Measurements from ENCODE around the gene RALGDS. TPM values are rescaled to one million over a fixed set of nuclear protein-coding genes. Genes with fewer than 3 reads are reported as not detected.

The RALGDS gene
- total and polyA plus RNA-seq, 2 of the 4 experiments (the other 2 are of a cell fraction) = 13.1 to 36.9 TPM

DNA sequence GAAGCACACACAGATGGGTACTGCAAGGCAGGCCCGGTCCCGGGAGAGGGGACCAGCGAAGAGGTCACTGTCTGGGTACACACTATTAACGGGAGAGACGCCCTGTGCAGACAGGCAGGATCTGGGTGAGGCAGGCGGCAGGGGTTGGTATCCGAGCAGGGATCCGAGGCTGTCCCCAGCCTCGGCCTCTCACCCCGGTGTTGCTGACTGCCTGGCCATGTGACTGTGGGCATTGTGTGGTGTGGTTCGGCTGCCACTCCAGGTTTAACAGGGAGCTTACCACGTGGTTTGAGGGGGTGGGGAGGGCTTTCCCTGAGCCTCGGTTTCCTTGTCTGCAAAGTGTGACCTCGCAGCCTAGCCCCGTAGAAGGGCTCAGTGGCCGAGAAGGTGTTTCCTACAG, 11.1 kb upstream of the RALGDS start:
- dilution Hi-C loops (cut with HindIII; ENCODE audit: low sequenced_read_pairs, unreplicated experiment) = no loop called here
- H3K56ac ChIP-seq (ENCODE audit: extremely low read depth, insufficient read depth, low read length) = no peak overlapping the region
- H2BK15ac ChIP-seq (ENCODE audit: low read depth, low read length) = no peak overlapping the region
- no peak overlapping the region for H4K8ac ChIP-seq (ENCODE audit: low read depth in 2 of 2, low read length in 2 of 2)
- no peak overlapping the region for H3K14ac ChIP-seq (replicated peaks; ENCODE audit: low read depth, low read length)
- peaks cover 31% of the 10 kb centered on the region for H3K4me1 ChIP-seq (ENCODE audit: control insufficient read depth, insufficient read depth, low read length)
- no peak overlapping the region for H3K23ac ChIP-seq (ENCODE audit: low read depth, low read length)
- no TSS peak for BruUV-seq (replicated peaks)
- peaks cover 2% of the 10 kb centered on the region; the same call in 1 of the 2 replicates for H3K36me3 ChIP-seq (ENCODE audit: control insufficient read depth, insufficient read depth, low read length)
- DNase-seq (no peak), ATAC-seq (ENCODE audit: low read depth) (no peak)
- H3K4me3 ChIP-seq (ENCODE audit: insufficient read depth, low read depth, low read length) = no peak overlapping the region
- H2BK5ac ChIP-seq (ENCODE audit: low read depth, low read length, poor library complexity, severe bottlenecking) = no peak overlapping the region
- H3K9me1 ChIP-seq (ENCODE audit: insufficient read depth, low read length) = peaks cover 19% of the 10 kb centered on the region; the same call in 1 of the 2 replicates
- CTCF ChIA-PET = interaction anchor here (2.0 kb wide), 1 partner anchor 12 kb away, joined by 20 read pairs; no protein-coding TSS in a partner anchor
- H4K5ac ChIP-seq (ENCODE audit: low read depth, low read length) = no peak overlapping the region
- no peak overlapping the region for H2BK20ac ChIP-seq (ENCODE audit: low read depth, low read length)
- H3K79me1 ChIP-seq (ENCODE audit: low read depth in 1 of 2, low read length in 2 of 2) = peaks cover 15 to 45% of the 10 kb centered on the region in 2 experiments; a peak in 3 of 4 replicates
- TF ChIP-seq FOS (IDR thresholded peaks at IDR 0.05; ENCODE audit: low read depth, low read length) = no peak
- TF ChIP-seq, protein P1, sequence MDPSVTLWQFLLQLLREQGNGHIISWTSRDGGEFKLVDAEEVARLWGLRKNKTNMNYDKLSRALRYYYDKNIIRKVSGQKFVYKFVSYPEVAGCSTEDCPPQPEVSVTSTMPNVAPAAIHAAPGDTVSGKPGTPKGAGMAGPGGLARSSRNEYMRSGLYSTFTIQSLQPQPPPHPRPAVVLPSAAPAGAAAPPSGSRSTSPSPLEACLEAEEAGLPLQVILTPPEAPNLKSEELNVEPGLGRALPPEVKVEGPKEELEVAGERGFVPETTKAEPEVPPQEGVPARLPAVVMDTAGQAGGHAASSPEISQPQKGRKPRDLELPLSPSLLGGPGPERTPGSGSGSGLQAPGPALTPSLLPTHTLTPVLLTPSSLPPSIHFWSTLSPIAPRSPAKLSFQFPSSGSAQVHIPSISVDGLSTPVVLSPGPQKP (IDR thresholded peaks at IDR 0.05; ENCODE audit: borderline replicate concordance, low read depth, low read length) = no peak
- no peak for TF ChIP-seq CHD1 (IDR thresholded peaks at IDR 0.05; ENCODE audit: low read depth, low read length)
- no peak for TF ChIP-seq MXI1 (IDR thresholded peaks at IDR 0.05; ENCODE audit: borderline replicate concordance, low read depth, low read length)
- no peak for TF ChIP-seq CEBPB (IDR thresholded peaks at IDR 0.05; ENCODE audit: low read depth, low read length)
- no peak for TF ChIP-seq RAD21 (IDR thresholded peaks at IDR 0.05; ENCODE audit: low read length)
- TF ChIP-seq, protein P2, sequence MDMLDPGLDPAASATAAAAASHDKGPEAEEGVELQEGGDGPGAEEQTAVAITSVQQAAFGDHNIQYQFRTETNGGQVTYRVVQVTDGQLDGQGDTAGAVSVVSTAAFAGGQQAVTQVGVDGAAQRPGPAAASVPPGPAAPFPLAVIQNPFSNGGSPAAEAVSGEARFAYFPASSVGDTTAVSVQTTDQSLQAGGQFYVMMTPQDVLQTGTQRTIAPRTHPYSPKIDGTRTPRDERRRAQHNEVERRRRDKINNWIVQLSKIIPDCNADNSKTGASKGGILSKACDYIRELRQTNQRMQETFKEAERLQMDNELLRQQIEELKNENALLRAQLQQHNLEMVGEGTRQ (IDR thresholded peaks at IDR 0.05; ENCODE audit: low read depth, low read length) = no peak
- TF ChIP-seq MAFK (IDR thresholded peaks at IDR 0.05; ENCODE audit: low read depth, low read length) = no peak
- no peak for TF ChIP-seq MAZ (IDR thresholded peaks at IDR 0.05; ENCODE audit: borderline replicate concordance, low read depth, low read length)
- no peak for TF ChIP-seq CTCF (conservative IDR thresholded peaks at IDR 0.05; ENCODE audit: low read depth, low read length)
- TF ChIP-seq SMC3 (IDR thresholded peaks at IDR 0.05; ENCODE audit: low read depth, low read length) = no peak
- TF ChIP-seq BHLHE40 (IDR thresholded peaks at IDR 0.05; ENCODE audit: low read depth, low read length) = no peak
- no peak for TF ChIP-seq NFE2L2 (IDR thresholded peaks at IDR 0.05; ENCODE audit: low read depth, low read length)
- no peak for TF ChIP-seq POLR2A (IDR thresholded peaks at IDR 0.05; ENCODE audit: low read depth, low read length)
- H3K27me3 ChIP-seq (ENCODE audit: control insufficient read depth, insufficient read depth, low read length) = no peaks in the 10 kb centered on the region
- intact Hi-C loops (cut with micrococcal nuclease) = no loop called here
- H3K18ac ChIP-seq (ENCODE audit: low read depth, low read length) = no peak overlapping the region
- no peak overlapping the region for H2BK120ac ChIP-seq (ENCODE audit: low read depth, low read length)
- H3K9me3 ChIP-seq (ENCODE audit: control insufficient read depth, insufficient read depth, low read length) = no peaks in the 10 kb centered on the region
- H3K9ac ChIP-seq (ENCODE audit: low read depth, low read length) = no peak overlapping the region
- WGBS, 2 experiments (ENCODE audit: extremely low coverage in 2 of 2, insufficient read length in 1 of 2) = 94% methylated on average over 15 of the region's 16 CpGs; no CpG with 5 or more reads in 1 of the 2 experiments
- in situ Hi-C loops (cut with MboI; ENCODE audit: low sequenced_read_pairs) = no loop called here
- no peak overlapping the region for H4K91ac ChIP-seq (ENCODE audit: insufficient read depth, low read depth, low read length)
- POLR2A ChIA-PET (ENCODE audit: unreplicated experiment) = no interaction called here
- H3K4ac ChIP-seq (ENCODE audit: low read depth, low read length) = no peak overlapping the region
- H3K4me2 ChIP-seq (ENCODE audit: low read depth, low read length) = no peak overlapping the region
- no peak overlapping the region for H3K27ac ChIP-seq (ENCODE audit: insufficient read depth, low read length)
- no peak overlapping the region for H2AK9ac ChIP-seq (replicated peaks; ENCODE audit: low read depth, low read length, poor library complexity)
- H4K20me1 ChIP-seq (ENCODE audit: insufficient read depth, low read length) = peaks cover 50% of the 10 kb centered on the region
- peak overlapping the region; percentile 67 for H2AK5ac ChIP-seq (ENCODE audit: low read depth, low read length)
- no peak overlapping the region for H2AFZ ChIP-seq (replicated peaks; ENCODE audit: low read length, poor library complexity)

All from IMR-90 (cell line).